Activated CD4-positive, alpha-beta T cell treated with anti-CD3 and anti-CD28 coated beads, Interleukin-2, amount 50 U/mL, for 48 hours (primary cell): ENCODE results near the gene LRRC3C.
"Not testable (repeated sequence)": the region's sequence is repeated elsewhere in the genome, so short reads cannot be mapped to it uniquely, and the experiment has no call there.

Experiments
- DNase-seq, 2 experiments: peaks; one replicate each; pipeline ENCODE4 v3.0.0-alpha.2; 2020

Gene LRRC3C

DNA sequence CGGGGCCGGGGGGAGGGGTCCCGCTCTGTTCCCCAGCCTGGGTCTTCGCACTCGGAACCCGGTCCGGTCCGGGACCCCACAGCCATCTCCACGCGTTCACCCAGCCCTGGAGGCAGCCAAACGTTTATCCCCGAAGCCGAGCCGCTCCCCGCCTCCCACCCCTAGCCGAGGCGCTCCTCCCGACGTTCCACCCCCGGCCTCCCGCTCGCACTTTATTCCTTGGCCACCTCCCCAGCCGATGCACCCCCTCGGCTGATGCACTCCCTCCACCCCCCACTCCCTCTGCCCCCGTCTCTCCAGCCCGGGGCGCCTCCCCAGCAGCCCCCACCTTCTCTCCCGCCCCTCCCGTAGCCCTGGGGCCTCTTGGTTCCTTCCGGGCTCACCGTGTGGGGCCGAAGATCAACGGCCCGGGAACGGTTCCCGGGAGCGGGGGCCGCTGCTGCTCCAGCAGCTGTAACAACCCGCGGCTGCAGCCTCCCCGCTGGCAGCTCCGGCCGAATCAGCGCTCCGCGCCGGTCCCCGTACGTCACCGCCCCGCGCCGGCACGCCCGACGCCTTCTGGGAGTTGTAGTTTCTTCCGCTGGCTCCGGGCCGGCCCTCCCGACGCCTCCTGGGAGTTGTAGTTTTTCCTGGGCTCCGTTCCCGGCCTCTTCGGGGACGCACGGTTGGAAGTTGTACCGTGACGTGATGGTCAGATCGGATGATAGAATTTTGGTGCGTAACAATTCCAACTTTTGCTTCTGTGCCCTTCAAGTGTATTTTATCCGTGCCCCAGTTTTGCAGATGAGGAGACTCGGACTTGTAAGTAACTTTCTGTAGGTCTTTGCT is at the start of gene LRRC3C, which contains the start of gene ORMDL3:
Gene LRRC3C (plus strand): TSS at position 632 of the 828 bp plus-strand sequence. CDS start 13,792 bp downstream, outside the sequence.
Gene ORMDL3 (minus strand): TSS at position 501 of the 828 bp plus-strand sequence. CDS start 3,398 bp downstream, outside the sequence.
- peak; percentile 92 to 94 for DNase-seq

- DNase-seq = not testable (repeated sequence)
These were observed 41.4 kb upstream of the LRRC3C start for GRCh38 chr17:39886102-39886501.

DNA sequence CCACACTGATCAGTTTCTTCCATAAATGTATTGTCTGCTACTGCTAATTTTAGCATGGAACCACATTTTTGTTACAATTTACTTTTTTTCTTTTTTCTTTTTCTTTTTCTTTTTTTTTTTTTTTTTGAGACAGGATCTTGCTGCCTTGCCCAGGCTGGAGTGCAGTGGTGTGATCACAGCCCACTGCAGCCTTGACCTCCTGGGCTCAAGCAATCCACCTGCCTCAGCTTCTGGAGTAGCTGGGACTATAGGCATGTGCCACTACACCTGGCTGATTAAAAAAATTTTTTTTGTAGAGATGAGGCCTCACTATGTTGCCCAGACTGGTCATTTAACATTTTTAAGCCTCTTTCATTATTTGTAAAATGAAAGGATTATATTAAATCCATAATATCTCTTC is 40.5 kb upstream of the LRRC3C start:
- no peak for DNase-seq

DNA sequence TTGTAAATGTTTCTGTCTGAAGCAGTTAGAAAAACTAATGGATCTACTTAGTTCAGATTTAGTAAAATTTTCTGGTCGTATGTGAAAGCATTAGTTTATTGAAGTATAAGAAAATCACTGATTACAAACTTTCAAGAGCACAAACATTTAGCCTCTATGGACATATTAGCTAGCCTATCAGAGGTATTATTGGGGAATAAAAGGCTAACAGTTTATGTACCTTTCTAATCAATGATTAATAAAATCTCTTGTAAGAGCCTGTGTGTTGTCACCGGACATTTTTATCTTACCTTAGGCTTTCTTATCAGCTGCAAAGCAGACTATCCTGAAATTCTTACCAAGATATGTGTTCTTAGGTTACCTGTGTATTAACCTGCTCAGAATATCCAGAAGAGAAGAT is 38.3 kb upstream of the LRRC3C start:
- DNase-seq = no peak

DNA sequence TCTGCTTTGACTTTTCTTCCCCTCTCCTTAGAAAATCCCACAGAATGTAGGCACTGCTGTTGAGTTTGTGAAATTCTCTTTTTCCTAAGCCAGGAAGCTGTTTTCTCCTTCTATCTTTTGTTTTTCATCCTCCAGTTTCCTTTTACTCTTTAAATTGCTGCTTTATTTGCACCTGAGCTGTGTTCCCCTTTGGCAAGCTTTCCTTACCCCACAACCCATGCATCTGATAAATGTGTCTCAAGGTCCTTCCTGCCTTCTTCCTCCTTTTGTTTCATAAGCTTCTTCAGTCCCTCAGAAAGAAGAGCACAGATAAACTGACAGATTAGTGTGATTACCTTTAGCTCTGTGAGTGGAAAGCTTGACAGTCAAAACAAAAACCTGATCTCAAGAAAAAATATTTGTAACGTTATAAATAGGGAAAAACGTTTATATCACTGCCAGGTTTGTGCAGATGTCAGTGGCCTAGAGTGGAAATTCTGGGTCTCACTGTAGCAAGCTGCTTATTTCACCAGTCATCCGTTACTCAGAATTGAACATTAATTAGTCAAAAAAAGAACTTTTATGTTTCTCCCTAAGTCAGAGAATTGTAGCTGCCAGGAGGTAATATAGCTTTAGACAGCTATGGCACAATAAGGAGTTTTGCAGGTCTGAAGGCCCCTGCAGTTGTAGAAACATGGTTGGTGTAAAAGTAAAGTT is 32.7 kb upstream of the LRRC3C start:
- no peak for DNase-seq

DNA sequence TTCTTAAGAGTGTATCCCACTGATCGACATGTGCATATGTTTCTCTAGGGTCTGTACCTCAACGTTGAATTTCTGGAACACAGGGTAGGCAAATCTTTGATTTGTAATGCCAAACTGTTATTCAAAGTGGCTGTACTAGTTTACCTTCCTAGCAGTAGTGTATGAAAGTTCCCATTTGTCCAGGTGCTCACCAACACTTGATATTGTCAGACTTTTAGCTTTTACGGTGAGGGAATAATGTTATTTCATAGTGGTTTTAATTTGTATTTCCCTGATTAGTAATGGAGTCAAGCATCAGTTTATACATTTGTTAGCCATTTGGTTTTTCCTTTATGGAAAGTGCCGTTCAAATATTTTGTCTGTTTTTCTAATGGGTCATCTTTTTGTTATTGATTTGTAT is 29.4 kb upstream of the LRRC3C start:
- no peak for DNase-seq

GRCh38 chr17:39899215-39899614 is 28.3 kb upstream of the LRRC3C start:
- DNase-seq = no peak

GRCh38 chr17:39902027-39902426 is 25.5 kb upstream of the LRRC3C start:
- DNase-seq = not testable (repeated sequence)

DNA sequence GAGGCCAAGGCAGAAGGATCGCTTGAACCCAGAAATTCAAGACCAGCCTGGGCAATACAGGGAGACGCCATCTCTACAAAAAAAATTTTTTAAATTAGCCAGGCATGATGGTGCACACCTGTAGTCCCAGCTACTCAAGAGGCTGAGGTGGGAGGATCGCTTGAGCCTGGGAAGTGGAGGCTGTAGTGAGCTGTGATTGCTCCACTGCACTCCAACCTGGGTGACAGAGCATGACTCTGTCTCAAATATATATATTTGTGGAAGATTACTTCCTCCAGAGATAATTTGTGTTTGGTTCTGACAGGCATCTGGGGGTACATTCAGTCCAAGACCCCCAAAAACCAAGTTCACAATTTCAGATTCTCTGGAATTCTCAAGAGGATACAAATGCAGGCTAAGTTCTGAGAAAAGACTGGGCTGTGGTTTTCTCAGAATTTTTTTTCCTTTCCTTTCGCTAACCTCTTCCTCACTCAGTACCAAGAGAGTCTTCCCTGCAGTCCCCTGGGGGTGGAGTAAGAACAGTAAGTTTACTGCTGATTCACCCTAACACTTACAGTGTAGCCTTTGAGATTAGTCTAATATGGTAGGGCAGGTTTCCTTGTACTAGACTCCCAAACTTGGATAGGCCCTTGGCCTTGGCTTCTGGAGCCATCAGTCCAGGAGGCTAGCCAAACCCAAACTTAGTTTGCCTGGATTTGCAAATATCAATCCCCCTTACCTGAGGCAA is 24.2 kb upstream of the LRRC3C start:
- DNase-seq = no peak

DNA sequence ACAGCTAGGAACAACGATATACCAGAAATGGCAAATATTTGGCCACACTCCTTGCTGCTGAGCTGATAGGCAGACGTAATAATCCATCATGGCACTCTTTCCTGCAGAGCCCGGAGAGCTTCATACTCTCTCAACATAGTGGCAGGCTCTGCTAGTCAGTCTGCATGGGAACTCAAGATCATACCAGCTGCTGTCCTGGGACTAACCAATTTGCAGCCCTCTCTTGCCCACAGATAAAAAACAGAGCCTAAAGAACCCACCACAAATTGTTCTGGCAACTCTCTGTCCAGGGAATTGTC is 22.6 kb upstream of the LRRC3C start:
- no peak for DNase-seq

GRCh38 chr17:39908789-39909352 is 18.7 kb upstream of the LRRC3C start:
- DNase-seq = no peak

- no peak for DNase-seq
These were observed 13.5 kb upstream of the LRRC3C start for GRCh38 chr17:39913989-39914388.

GRCh38 chr17:39915559-39915958 is 12.0 kb upstream of the LRRC3C start:
- DNase-seq = no peak

GRCh38 chr17:39916918-39917317 is 10.6 kb upstream of the LRRC3C start:
- DNase-seq = no peak

DNA sequence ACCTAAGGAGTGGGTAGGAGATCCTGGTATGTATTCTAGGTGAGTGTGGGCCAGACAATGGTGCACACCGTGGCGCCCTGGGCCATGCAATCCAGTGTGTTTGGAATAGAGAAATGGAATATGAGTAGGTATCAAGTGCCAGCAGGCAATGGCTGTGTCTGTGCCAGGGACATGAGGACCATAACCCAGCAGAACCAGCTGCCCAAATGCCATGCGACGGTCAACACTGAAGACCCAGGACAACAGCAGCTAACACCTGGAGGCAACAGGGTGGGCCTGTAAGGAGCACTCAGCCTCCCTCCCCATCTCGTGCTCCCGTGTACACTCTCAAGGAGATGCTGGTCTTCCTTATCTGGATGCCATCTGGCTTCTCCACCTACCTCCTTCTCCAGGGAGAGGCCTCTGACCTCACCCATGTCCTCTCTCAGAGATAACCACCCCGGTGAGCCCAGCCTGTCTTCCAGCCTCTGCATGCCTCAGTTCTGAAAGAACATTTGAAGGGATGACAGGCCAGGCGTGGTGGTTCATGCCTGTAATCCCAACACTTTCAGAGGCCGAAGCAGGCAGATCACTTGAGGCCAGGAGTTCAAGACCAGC is 8.3 kb upstream of the LRRC3C start:
- no peak for DNase-seq

- peak; percentile 67 to 76 for DNase-seq
These were observed 7.0 kb upstream of the LRRC3C start for GRCh38 chr17:39920218-39921210.

DNA sequence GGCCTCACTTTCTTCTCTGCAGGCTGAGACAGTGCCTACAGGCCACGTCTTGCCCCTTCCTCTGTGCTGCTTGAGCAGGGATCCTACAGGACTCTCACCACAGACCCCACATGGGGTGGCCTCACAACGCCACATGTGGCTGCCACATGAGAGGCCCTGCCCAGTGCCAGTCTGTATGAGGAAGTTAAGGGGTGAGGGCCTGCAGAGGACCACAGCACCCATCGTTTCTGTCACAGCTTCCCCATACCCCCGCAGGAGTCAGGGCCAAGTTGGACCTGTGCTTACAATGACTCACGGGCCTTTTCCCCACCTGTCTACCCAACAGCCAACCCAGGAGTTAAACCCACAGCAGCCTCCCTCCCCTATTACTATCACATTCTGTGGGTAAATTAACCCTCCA is 6.2 kb upstream of the LRRC3C start:
- DNase-seq = peak; percentile 31 to 48

DNA sequence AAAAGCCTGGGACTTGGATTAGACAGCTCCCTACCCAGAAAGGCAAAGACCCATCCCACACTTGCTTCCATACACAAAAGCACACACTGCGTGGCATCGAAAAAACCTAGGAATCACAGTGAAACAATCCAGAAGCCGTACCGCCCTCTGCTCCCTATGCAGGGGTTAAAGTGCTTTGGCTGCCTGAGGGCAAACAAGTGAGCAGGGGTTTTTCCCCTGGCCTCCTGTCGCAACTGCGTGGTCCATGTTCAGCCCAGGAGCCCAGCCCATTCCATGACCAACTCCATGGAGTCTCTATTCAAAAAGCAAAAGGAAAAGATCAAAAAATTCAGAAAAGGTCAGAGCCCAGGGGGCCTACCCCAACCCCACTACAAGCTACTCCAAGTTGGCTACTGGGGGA is 5.5 kb upstream of the LRRC3C start:
- DNase-seq = no peak

DNA sequence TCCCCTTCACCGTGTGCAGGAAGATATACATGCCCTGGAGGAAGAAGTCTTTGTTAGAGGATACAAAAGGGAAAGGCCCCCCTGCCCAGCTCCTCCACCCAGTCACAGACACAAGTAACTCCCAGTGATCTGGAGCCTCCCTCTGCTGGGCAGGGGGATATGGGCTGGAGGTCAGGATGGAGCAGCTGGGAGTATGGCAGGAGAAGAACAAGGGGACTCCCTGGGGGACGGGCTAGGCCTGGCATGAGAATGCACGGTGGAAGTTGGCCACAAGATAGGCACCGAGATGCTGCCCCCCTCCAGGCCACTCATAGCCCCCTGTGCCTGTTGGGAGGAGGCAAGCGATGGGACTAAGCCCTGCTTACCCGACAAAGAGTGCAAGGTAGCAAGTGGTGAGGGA is 4.3 kb upstream of the LRRC3C start:
- no peak for DNase-seq

- no peak for DNase-seq
These were observed 3.5 kb upstream of the LRRC3C start for GRCh38 chr17:39923836-39924690.

DNA sequence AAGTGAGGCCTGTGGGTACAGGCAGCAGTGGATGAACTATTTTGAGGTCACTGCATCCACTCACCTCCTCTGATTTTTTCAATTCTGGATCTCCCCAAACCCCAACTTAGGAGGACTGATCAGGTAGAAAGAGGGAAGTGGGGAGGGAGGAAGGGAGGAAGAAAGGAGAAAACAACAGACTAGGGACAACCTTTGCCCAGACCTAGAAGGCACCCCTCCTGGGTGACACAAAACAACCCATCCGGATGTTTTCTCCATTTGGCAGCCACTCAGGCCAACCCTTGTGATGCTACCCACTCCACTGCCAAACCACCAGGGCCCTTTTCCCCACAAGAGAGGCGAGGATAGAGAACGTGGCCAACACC is 2.9 kb upstream of the LRRC3C start:
- no peak for DNase-seq
